ENCODE measurements around the gene SIPA1.
"Not testable (repeated sequence)": the region's sequence is repeated elsewhere in the genome, so short reads cannot be mapped to it uniquely, and the experiment has no call there.

SIPA1 gene

GRCh38 chr11:65655570-65656332 is 17.9 kb downstream of the SIPA1 start:
- no peak for DNase-seq
- no peak overlapping the region for H3K4me3 ChIP-seq (ENCODE audit: low read depth, low read length)

GRCh38 chr11:65657426-65657825 is 19.5 kb downstream of the SIPA1 start:
- in situ Hi-C loops (cut with HindIII; ENCODE audit: low pct_ligation_motif_present, low sequenced_read_pairs): no loop called here
- Histone ChIP-seq H3K36me3 (replicated peaks) (peaks cover 78% of the 10 kb centered on the region), H3K27ac (no peak overlapping the region), H3K27me3 (replicated peaks) (no peaks in the 10 kb centered on the region), H3K4me3 (ENCODE audit: low read depth, low read length) (no peak overlapping the region)
- no peak for TF ChIP-seq CTCF (IDR thresholded peaks at IDR 0.05; ENCODE audit: low read depth, low read length, missing control alignments)
- no peak for DNase-seq

More at GRCh38 chr11:65655570-65656332, 17.9 kb downstream of the SIPA1 start:
- in situ Hi-C loops (cut with HindIII; ENCODE audit: low pct_ligation_motif_present, low sequenced_read_pairs): no loop called here
- no peaks in the 10 kb centered on the region for H3K27me3 ChIP-seq (replicated peaks)
- H3K27ac ChIP-seq: no peak overlapping the region
- no peak for TF ChIP-seq CTCF (IDR thresholded peaks at IDR 0.05; ENCODE audit: low read depth, low read length, missing control alignments)
- H3K36me3 ChIP-seq (replicated peaks): peaks cover 75% of the 10 kb centered on the region

GRCh38 chr11:65658174-65659021 is 20.5 kb downstream of the SIPA1 start:
- Histone ChIP-seq H3K27me3 (replicated peaks) (no peaks in the 10 kb centered on the region), H3K36me3 (replicated peaks) (peaks cover 77% of the 10 kb centered on the region), H3K4me3 (ENCODE audit: low read depth, low read length) (no peak overlapping the region), H3K27ac (no peak overlapping the region)
- in situ Hi-C loops (cut with HindIII; ENCODE audit: low pct_ligation_motif_present, low sequenced_read_pairs): no loop called here
- no peak for TF ChIP-seq CTCF (IDR thresholded peaks at IDR 0.05; ENCODE audit: low read depth, low read length, missing control alignments)
- DNase-seq: no peak

GRCh38 chr11:65660038-65660437 is 22.1 kb downstream of the SIPA1 start:
- Histone ChIP-seq H3K27me3 (replicated peaks) (no peaks in the 10 kb centered on the region), H3K4me3 (ENCODE audit: low read depth, low read length) (no peak overlapping the region), H3K36me3 (replicated peaks) (peaks cover 61% of the 10 kb centered on the region), H3K27ac (no peak overlapping the region)
- no peak for DNase-seq
- in situ Hi-C loops (cut with HindIII; ENCODE audit: low pct_ligation_motif_present, low sequenced_read_pairs): no loop called here
- no peak for TF ChIP-seq CTCF (IDR thresholded peaks at IDR 0.05; ENCODE audit: low read depth, low read length, missing control alignments)

- H3K27ac ChIP-seq; H3K27me3 ChIP-seq (replicated peaks); H3K4me3 ChIP-seq (ENCODE audit: low read depth, low read length); DNase-seq; in situ Hi-C loops (cut with HindIII; ENCODE audit: low pct_ligation_motif_present, low sequenced_read_pairs): not testable (repeated sequence)
- H3K36me3 ChIP-seq (replicated peaks): peaks cover 52% of the 10 kb centered on the region
These were observed 23.0 kb downstream of the SIPA1 start for GRCh38 chr11:65660908-65661307.

GRCh38 chr11:65661599-65662246 is 23.8 kb downstream of the SIPA1 start:
- Histone ChIP-seq H3K27ac (no peak overlapping the region), H3K4me3 (ENCODE audit: low read depth, low read length) (peak overlapping the region; percentile 87), H3K36me3 (replicated peaks) (peaks cover 45% of the 10 kb centered on the region), H3K27me3 (replicated peaks) (no peaks in the 10 kb centered on the region)
- no peak for DNase-seq
- in situ Hi-C loops (cut with HindIII; ENCODE audit: low pct_ligation_motif_present, low sequenced_read_pairs): no loop called here
- no peak for TF ChIP-seq CTCF (IDR thresholded peaks at IDR 0.05; ENCODE audit: low read depth, low read length, missing control alignments)
